ENCODE data around the gene STEAP1B.
A peak's percentile ranks its signal among the peaks of the same experiment; 100 is the strongest.
"Not testable (repeated sequence)": the region's sequence is repeated elsewhere in the genome, so short reads cannot be mapped to it uniquely, and the experiment has no call there.

Gene STEAP1B

DNA sequence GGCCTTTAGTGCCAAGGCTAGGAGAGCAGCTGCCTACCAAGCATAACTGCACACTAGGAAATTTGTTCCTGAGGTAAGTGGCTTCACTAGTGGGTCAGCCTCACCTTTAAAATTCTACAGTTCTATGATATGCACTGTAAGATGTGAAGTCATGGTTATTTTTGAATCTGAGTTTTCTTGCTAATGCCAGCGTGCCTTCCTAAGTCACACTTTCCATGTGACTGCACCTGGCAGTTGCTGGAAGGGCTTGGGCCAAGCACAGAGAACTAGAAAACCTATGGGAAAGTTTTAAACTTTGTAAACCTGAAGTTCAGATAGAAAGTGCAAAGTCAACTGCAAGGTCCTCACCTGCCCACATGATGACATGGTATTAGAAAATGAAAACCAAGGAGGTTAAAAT, 42.5 kb downstream of the STEAP1B start:
- Mint-ChIP-seq H3K4me3 (no peak overlapping the region), H3K36me3 (no peaks in the 10 kb centered on the region), H3K9me3 (no peaks in the 10 kb centered on the region), H3K4me1 (peaks cover 2% of the 10 kb centered on the region), H3K27me3 (no peaks in the 10 kb centered on the region), H3K27ac (no peak overlapping the region)
- DNase-seq (ENCODE audit: low spot score in 2 of 2) (no peak), ATAC-seq (ENCODE audit: low read depth) (no peak)

DNA sequence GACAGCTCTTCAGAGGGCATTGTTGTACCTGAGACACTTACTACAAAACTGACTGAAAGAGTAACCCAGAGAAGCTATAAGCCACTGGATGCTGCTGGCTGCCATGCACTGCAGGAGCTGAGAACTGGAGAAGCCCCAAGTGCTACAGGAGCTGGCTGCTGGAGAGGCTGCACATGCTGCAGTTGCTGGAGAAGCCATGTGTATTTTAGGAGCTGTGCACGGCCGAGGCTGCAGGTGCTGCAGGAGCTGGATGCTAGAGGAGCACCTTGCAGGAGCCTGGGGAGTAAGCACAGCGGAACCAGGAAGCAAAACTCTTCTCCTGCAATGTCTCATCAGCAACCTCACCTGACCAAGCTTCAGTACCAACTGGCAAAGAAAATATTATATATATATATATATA, 45.5 kb downstream of the STEAP1B start:
- Mint-ChIP-seq H3K36me3 (no peaks in the 10 kb centered on the region), H3K27ac (no peak overlapping the region), H3K4me1 (peaks cover 4% of the 10 kb centered on the region), H3K27me3 (no peaks in the 10 kb centered on the region), H3K9me3 (no peaks in the 10 kb centered on the region), H3K4me3 (no peak overlapping the region)
- DNase-seq (ENCODE audit: low spot score in 2 of 2) (no peak), ATAC-seq (ENCODE audit: low read depth) (no peak)

DNA sequence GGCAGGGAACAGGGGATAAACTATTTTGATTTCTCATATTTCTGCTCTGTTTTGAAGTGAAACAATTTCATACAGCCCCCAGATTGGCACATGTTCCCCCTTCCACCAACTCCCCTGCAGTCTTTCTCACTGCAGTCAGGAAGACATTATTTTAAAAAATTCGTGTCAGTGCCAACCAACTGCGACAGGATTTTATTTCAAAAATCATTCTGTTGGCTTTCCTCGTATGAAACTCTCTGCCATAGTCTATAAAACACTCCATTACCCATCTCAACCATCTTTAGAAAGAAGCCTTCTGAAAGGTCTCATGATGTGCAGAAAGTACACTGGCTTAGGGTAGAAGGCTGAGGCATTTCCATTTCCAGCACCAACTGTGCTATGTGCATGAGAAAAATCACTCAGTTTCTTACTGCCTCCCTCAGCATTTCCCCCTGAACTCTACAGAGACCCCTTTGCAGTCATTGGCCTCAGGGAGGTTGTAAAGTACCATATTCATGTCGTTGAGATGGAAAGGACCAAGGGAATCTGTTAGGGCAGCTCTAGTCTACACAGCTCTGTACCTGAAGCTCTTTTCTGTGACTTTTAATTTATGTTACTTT, 46.9 kb downstream of the STEAP1B start:
- DNase-seq (ENCODE audit: low spot score in 2 of 2) (no peak), ATAC-seq (ENCODE audit: low read depth) (no peak)
- H3K9me3 Mint-ChIP-seq, result no peaks in the 10 kb centered on the region
- H3K27ac Mint-ChIP-seq, result no peak overlapping the region
- no peak overlapping the region for H3K4me3 Mint-ChIP-seq
- H3K27me3 Mint-ChIP-seq, result no peaks in the 10 kb centered on the region
- H3K36me3 Mint-ChIP-seq, result no peaks in the 10 kb centered on the region
- H3K4me1 Mint-ChIP-seq, result peaks cover 5% of the 10 kb centered on the region

DNA sequence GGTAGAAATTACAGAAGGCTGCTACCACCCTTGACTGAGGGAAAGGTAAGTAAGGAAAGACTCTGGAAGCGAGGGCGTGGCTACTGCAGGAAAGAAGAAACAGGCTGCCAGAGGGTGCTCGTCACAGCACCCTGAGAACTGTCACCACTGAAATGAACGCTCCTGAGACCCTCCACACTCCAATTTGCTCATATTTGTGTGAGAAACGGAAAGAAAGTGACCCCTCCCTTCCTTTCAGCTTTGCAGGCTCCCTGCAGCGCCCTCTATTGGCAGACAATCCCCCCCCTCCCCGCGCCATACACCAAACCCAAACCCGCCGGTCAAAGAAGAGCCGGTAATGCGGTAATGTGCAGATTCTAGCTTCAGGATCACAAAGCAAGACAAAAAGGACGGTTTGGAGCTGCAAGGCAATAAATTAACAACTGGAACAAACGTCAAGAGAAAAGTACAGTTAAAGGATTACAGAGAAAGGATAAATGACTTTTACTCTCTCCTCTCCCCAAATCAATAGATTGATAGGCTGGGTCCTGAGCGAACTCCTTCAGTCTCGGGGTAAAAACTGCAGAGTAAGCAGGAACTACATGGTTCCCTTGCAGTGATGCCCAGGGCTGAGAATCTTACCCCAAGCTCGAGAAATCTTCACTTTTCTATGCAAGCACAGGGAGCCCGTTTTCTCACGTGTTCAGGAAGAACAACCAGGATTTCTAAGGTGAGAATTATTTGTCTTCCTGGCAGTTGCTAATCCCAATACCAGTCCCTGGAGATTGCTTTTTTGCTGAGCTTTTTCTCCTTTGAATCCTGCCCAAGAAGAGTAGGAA, 47.6 kb downstream of the STEAP1B start:
- peak in 1 of 2 donors; percentile 45 for DNase-seq (ENCODE audit: low spot score in 2 of 2)
- peak; percentile 45 for ATAC-seq (ENCODE audit: low read depth)
- Mint-ChIP-seq H3K27ac (no peak overlapping the region), H3K36me3 (no peaks in the 10 kb centered on the region), H3K27me3 (no peaks in the 10 kb centered on the region), H3K9me3 (no peaks in the 10 kb centered on the region), H3K4me1 (peaks cover 9% of the 10 kb centered on the region), H3K4me3 (peak overlapping the region; percentile 36)

DNA sequence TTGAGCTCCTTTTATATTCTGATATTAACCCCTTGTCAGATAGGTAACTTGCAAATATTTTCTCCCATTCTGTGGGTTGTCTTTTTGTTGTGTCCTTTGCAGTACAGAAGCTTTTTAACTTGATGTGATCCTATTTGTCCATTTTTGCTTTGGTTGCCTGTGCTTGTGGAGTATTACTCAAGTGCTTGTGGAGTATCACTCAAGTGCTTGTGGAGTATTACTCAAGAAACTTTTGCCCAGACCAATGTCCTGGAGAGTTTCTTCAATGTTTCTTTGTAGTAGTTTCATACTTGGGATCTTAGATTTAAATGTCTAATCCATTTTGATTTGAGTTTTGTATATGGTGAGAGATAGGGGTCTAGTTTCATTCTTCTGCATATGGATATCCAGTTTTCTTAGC, 50.0 kb downstream of the STEAP1B start:
- not testable (repeated sequence) for H3K9me3 Mint-ChIP-seq; H3K4me3 Mint-ChIP-seq; H3K36me3 Mint-ChIP-seq; DNase-seq (ENCODE audit: low spot score in 2 of 2); H3K27me3 Mint-ChIP-seq; ATAC-seq (ENCODE audit: low read depth); H3K27ac Mint-ChIP-seq
- peaks cover 17% of the 10 kb centered on the region for H3K4me1 Mint-ChIP-seq

- Mint-ChIP-seq H3K9me3 (no peaks in the 10 kb centered on the region), H3K4me1 (peaks cover 24% of the 10 kb centered on the region), H3K27ac (no peak overlapping the region), H3K4me3 (no peak overlapping the region), H3K36me3 (no peaks in the 10 kb centered on the region), H3K27me3 (no peaks in the 10 kb centered on the region)
- no peak for DNase-seq (ENCODE audit: low spot score in 2 of 2)
- ATAC-seq (ENCODE audit: low read depth), result peak; percentile 70
Measured at GRCh38 chr7:22447762-22448161, 52.2 kb downstream of the STEAP1B start.

GRCh38 chr7:22447008-22447407, 53.0 kb downstream of the STEAP1B start:
- peaks cover under 1% of the 10 kb centered on the region for H3K27me3 Mint-ChIP-seq
- H3K4me3 Mint-ChIP-seq, result no peak overlapping the region
- no peaks in the 10 kb centered on the region for H3K36me3 Mint-ChIP-seq
- peak; percentile 38 for ATAC-seq (ENCODE audit: low read depth)
- DNase-seq (ENCODE audit: low spot score in 2 of 2), result no peak
- H3K4me1 Mint-ChIP-seq, result peaks cover 19% of the 10 kb centered on the region
- no peaks in the 10 kb centered on the region for H3K9me3 Mint-ChIP-seq
- no peak overlapping the region for H3K27ac Mint-ChIP-seq

DNA sequence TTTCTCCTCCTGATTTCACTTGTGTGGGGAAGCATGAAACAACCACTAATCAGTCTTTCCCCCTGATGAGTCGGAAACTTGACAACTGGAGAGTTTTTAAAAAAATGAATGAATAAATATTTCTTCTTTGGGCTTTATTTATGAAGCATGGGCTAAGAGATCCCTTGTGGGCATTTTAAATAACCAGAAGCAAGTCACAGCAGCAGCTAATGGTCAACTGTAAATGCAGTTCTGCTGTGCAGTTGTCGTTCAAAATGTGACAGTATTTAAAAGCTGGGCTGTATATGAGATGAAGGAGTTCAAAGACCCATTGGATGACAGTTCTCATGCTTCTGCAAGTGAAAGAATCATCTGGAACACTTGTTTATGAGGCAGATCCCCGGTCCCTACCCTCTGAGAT, 54.1 kb downstream of the STEAP1B start:
- H3K4me3 Mint-ChIP-seq, result peak overlapping the region; percentile 46
- peaks cover 19% of the 10 kb centered on the region for H3K4me1 Mint-ChIP-seq

DNA sequence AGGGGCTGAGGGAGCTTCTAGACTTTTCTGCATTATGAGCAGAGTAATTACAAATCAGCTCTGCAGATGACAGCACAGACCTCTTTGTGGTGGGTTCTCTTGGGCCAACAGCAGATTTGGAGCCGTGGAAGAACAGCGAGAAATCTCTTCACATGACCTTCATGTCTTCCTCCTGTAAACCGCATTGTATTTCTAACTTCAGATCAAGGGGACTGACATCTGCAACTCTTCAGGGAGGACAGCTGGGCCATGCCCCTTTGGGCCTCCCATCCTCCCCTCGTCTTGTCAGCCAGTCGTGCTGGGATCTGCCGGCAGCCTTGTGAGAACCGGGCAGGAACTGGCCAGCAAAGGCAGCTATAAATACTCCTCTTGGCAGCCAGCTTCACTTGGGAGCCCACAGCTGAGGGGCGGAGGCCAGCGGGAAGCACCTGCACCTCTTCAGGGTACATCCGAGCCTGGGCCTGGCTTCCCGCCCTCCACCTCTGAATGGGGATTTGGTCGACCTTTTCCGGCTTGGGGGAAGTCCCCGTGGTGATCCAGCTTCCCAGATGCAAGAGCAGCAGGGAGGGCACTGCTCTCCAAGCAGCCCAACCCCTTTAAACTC, 54.7 kb downstream of the STEAP1B start:
- peak; percentile 48 for ATAC-seq (ENCODE audit: low read depth)

More for the DNA sequence above, 54.1 kb downstream of the STEAP1B start:
- H3K36me3 Mint-ChIP-seq, result no peaks in the 10 kb centered on the region
- peak overlapping the region; percentile 15 for H3K27ac Mint-ChIP-seq
- no peak for ATAC-seq (ENCODE audit: low read depth)
- no peaks in the 10 kb centered on the region for H3K9me3 Mint-ChIP-seq
- no peak for DNase-seq (ENCODE audit: low spot score in 2 of 2)
- peaks cover 3% of the 10 kb centered on the region for H3K27me3 Mint-ChIP-seq

GRCh38 chr7:22444181-22444971, 55.6 kb downstream of the STEAP1B start:
- Mint-ChIP-seq H3K4me3 (peak overlapping the region; percentile 52), H3K27ac (peak overlapping the region; percentile 15), H3K9me3 (no peaks in the 10 kb centered on the region), H3K27me3 (peaks cover 3% of the 10 kb centered on the region), H3K36me3 (no peaks in the 10 kb centered on the region), H3K4me1 (peaks cover 19% of the 10 kb centered on the region)
- ATAC-seq (ENCODE audit: low read depth) (peak; percentile 34), DNase-seq (ENCODE audit: low spot score in 2 of 2) (no peak)

More for the DNA sequence above, 54.7 kb downstream of the STEAP1B start:
- Mint-ChIP-seq H3K4me1 (peaks cover 19% of the 10 kb centered on the region), H3K27me3 (peaks cover 3% of the 10 kb centered on the region), H3K27ac (peak overlapping the region; percentile 15), H3K9me3 (no peaks in the 10 kb centered on the region), H3K4me3 (peak overlapping the region; percentile 46), H3K36me3 (no peaks in the 10 kb centered on the region)
- no peak for DNase-seq (ENCODE audit: low spot score in 2 of 2)

DNA sequence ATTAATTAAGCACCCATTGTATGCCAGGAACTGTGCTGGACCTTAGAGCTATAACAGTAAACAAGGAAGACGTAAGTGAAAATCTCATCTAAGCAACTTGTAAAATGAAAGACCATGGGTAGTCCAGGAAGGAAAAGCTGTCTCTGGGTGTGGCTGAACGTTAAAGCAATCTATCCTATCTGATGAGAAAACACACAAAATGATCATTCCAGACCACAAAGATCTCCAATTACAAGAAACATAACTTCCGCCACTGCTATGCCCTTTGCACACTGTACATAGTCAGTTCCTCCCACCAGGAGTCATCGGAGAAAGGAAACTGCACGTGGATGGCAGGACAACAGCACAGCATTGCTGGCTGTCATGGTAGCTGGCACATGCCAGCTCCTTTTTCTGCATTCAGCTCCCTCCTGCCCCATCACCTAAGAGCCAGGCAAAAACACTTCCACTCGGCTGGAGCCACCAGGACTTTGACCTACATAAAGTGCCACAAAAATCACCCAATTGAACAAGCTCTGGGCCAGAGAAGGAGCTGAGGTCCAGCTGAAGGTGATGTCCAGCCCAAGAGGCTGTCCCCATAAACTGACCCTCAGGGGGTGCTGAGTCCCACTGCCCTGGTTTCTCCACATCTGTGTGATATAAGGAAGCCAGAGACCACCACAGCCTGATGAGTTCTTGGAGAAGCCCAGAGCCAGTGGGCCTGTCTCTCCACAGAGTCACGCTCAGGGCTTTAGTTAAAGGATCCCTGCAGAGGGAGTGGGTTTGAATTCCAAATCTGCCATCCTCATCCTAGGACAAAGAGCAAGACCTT, 56.4 kb downstream of the STEAP1B start:
- Mint-ChIP-seq H3K4me3 (no peak overlapping the region), H3K9me3 (no peaks in the 10 kb centered on the region), H3K27ac (no peak overlapping the region), H3K36me3 (no peaks in the 10 kb centered on the region), H3K4me1 (peaks cover 19% of the 10 kb centered on the region), H3K27me3 (peaks cover 3% of the 10 kb centered on the region)
- DNase-seq (ENCODE audit: low spot score in 2 of 2) (no peak), ATAC-seq (ENCODE audit: low read depth) (no peak)

DNA sequence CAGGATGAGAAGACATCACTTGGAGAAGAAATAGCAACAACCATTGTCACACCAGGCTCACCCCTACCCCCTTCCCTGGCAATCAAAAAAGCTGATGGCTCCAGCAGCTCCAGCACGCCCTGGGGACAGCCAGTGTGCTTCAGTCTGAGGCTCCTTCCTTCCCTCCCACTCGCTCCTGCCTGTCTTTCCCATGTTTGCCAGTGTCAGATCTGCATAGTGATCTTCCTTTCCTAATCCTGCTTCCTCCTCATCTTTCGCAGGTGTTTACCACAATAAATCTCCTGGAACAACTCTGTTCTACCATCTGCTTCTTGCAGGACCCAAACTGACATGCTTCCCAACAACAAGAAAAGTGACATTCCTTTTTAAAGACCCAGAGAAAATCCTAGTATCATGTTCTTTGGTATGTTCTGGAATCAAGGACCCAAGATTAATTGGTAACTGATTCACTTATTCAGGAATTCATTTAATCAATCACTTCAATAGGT, 57.1 kb downstream of the STEAP1B start:
- Mint-ChIP-seq H3K36me3 (peaks cover 2% of the 10 kb centered on the region), H3K27ac (no peak overlapping the region), H3K4me1 (peaks cover 17% of the 10 kb centered on the region), H3K4me3 (no peak overlapping the region), H3K27me3 (peaks cover 5% of the 10 kb centered on the region), H3K9me3 (peaks cover 2% of the 10 kb centered on the region)
- DNase-seq (ENCODE audit: low spot score in 2 of 2) (no peak), ATAC-seq (ENCODE audit: low read depth) (no peak)

GRCh38 chr7:22442187-22442881, 57.7 kb downstream of the STEAP1B start:
- H3K9me3 Mint-ChIP-seq, result peaks cover 3% of the 10 kb centered on the region
- peaks cover 3% of the 10 kb centered on the region for H3K36me3 Mint-ChIP-seq
- no peak overlapping the region for H3K27ac Mint-ChIP-seq
- peaks cover 14% of the 10 kb centered on the region for H3K4me1 Mint-ChIP-seq
- H3K27me3 Mint-ChIP-seq, result peaks cover 6% of the 10 kb centered on the region
- no peak for DNase-seq (ENCODE audit: low spot score in 2 of 2)
- no peak overlapping the region for H3K4me3 Mint-ChIP-seq
- ATAC-seq (ENCODE audit: low read depth), result no peak
